Measurements from ENCODE around the gene CORIN. TPM values are rescaled to one million over a fixed set of nuclear protein-coding genes. Genes with fewer than 3 reads are reported as not detected.

Gene CORIN
- total and polyA plus RNA-seq, 2 donors (not counting 3 experiments of a cell fraction or from before 2014, with no cell fraction given) = 0.07 to 0.40 TPM

- dilution Hi-C loops (cut with MboI; ENCODE audit: extremely low pct_ligation_motif_present, low sequenced_read_pairs) (no loop called here), intact Hi-C loops (cut with micrococcal nuclease) (no loop called here)
- Histone ChIP-seq H3K27ac (ENCODE audit: insufficient read depth, low read depth, low read length) (no peak overlapping the region), H3K9ac (replicated peaks; ENCODE audit: extremely low read depth, insufficient read depth, low read length) (no peak overlapping the region), H3K4me1 (ENCODE audit: control insufficient read depth, extremely low read depth, insufficient read depth, low read length) (peaks cover 11% of the 10 kb centered on the region), H3K4me3 (replicated peaks in 1 of 3; ENCODE audit: insufficient read depth in 1 of 3, low read depth in 1 of 3, low read length in 3 of 3) (no peak overlapping the region), H3K9me3 (replicated peaks; ENCODE audit: control insufficient read depth, insufficient read depth, low read length) (no peaks in the 10 kb centered on the region), H3K36me3 (ENCODE audit: control insufficient read depth in 2 of 2, extremely low read depth in 1 of 2, insufficient read depth in 2 of 2, low read length in 2 of 2) (no peaks in the 10 kb centered on the region), H4K20me1 (replicated peaks; ENCODE audit: control insufficient read depth, extremely low read depth, insufficient read depth, low read length) (no peaks in the 10 kb centered on the region), H3K27me3 (ENCODE audit: control insufficient read depth in 2 of 2, insufficient read depth in 2 of 2, low read length in 2 of 2) (peaks cover 20 to 53% of the 10 kb centered on the region in 2 experiments), H3K9me1 (replicated peaks; ENCODE audit: control insufficient read depth, extremely low read depth, insufficient read depth, low read length) (no peaks in the 10 kb centered on the region), H2AFZ (ENCODE audit: low read depth, low read length) (no peak overlapping the region), H3K4me2 (ENCODE audit: insufficient read depth, low read length) (no peak overlapping the region), H3K79me2 (ENCODE audit: control insufficient read depth, insufficient read depth, low read length) (no peaks in the 10 kb centered on the region)
- ChIA-PET POLR2A (no interaction called here), CTCF (no interaction called here)
- BruUV-seq (replicated peaks) = no TSS peak
- TF ChIP-seq FOS (IDR thresholded peaks at IDR 0.05; ENCODE audit: borderline replicate concordance, insufficient read depth, low read length) = no peak
- TF ChIP-seq MAX (IDR thresholded peaks at IDR 0.05; ENCODE audit: insufficient read depth, insufficient read length) = no peak
- no peak for TF ChIP-seq JUN (IDR thresholded peaks at IDR 0.05; ENCODE audit: borderline replicate concordance, insufficient read depth, insufficient read length, low read depth)
- no peak for TF ChIP-seq POLR2AphosphoS5 (IDR thresholded peaks at IDR 0.05; ENCODE audit: insufficient read depth, low read depth, low read length)
- no peak for TF ChIP-seq POLR2A (IDR thresholded peaks at IDR 0.05; ENCODE audit: low read depth, low read length)
- TF ChIP-seq CTCF (IDR thresholded peaks at IDR 0.05; ENCODE audit: extremely low read depth in 1 of 2, insufficient read depth in 1 of 2, low read depth in 1 of 2, low read length in 2 of 2) = no peak
- TF ChIP-seq EZH2 (IDR thresholded peaks at IDR 0.05; ENCODE audit: borderline replicate concordance, low read depth, low read length, severe bottlenecking) = no peak
- TF ChIP-seq MYC (IDR thresholded peaks at IDR 0.05; ENCODE audit: low read depth, low read length) = no peak
- no peak for TF ChIP-seq GATA2 (IDR thresholded peaks at IDR 0.05; ENCODE audit: insufficient read depth, insufficient read length, low read depth, low read length)
- DNase-seq (ENCODE audit: low read depth, low spot score) = no peak
- FAIRE-seq = no peak
Measured at GRCh38 chr4:47788126-47788525, 49.7 kb downstream of the CORIN start.
